ENCODE results near the gene HIP1.
"Not testable (repeated sequence)": the region's sequence is repeated elsewhere in the genome, so short reads cannot be mapped to it uniquely, and the experiment has no call there.

HIP1 gene

GRCh38 chr7:75604408-75604807, 134.3 kb downstream of the HIP1 start:
- H3K4me3 ChIP-seq (ENCODE audit: low read depth, low read length) = no peak overlapping the region
- no peak for TF ChIP-seq CTCF (IDR thresholded peaks at IDR 0.05; ENCODE audit: insufficient read depth, low read depth, low read length, missing control alignments)
- DNase-seq (ENCODE audit: low read depth) = no peak

- DNase-seq (ENCODE audit: low read depth); H3K4me3 ChIP-seq (ENCODE audit: low read depth, low read length): not testable (repeated sequence)
Measured at GRCh38 chr7:75602831-75603230, 135.9 kb downstream of the HIP1 start.

- TF ChIP-seq CTCF (IDR thresholded peaks at IDR 0.05; ENCODE audit: insufficient read depth, low read depth, low read length, missing control alignments) = no peak
- no peak for DNase-seq (ENCODE audit: low read depth)
- no peak overlapping the region for H3K4me3 ChIP-seq (ENCODE audit: low read depth, low read length)
Measured at GRCh38 chr7:75601539-75601938, 137.2 kb downstream of the HIP1 start.

- not testable (repeated sequence) for H3K4me3 ChIP-seq (ENCODE audit: low read depth, low read length); DNase-seq (ENCODE audit: low read depth)
Measured at GRCh38 chr7:75600748-75601147, 138.0 kb downstream of the HIP1 start.

- no peak overlapping the region for H3K4me3 ChIP-seq (ENCODE audit: low read depth, low read length)
- DNase-seq (ENCODE audit: low read depth) = no peak
- no peak for TF ChIP-seq CTCF (IDR thresholded peaks at IDR 0.05; ENCODE audit: insufficient read depth, low read depth, low read length, missing control alignments)
Measured at GRCh38 chr7:75599244-75599781, 139.4 kb downstream of the HIP1 start.

GRCh38 chr7:75596727-75597614, 141.8 kb downstream of the HIP1 start:
- DNase-seq (ENCODE audit: low read depth) = peak; percentile 80

GRCh38 chr7:75595766-75596165, 143.0 kb downstream of the HIP1 start:
- TF ChIP-seq CTCF (IDR thresholded peaks at IDR 0.05; ENCODE audit: insufficient read depth, low read depth, low read length, missing control alignments) = no peak
- no peak overlapping the region for H3K4me3 ChIP-seq (ENCODE audit: low read depth, low read length)
- DNase-seq (ENCODE audit: low read depth) = no peak

More at GRCh38 chr7:75596727-75597614, 141.8 kb downstream of the HIP1 start:
- H3K4me3 ChIP-seq (ENCODE audit: low read depth, low read length) = no peak overlapping the region
- TF ChIP-seq CTCF (IDR thresholded peaks at IDR 0.05; ENCODE audit: insufficient read depth, low read depth, low read length, missing control alignments) = no peak

GRCh38 chr7:75593500-75594184, 145.1 kb downstream of the HIP1 start:
- DNase-seq (ENCODE audit: low read depth); H3K4me3 ChIP-seq (ENCODE audit: low read depth, low read length): not testable (repeated sequence)
